Vein endothelial cell (primary cell): ENCODE data around the gene GMCL1. TPM values are rescaled to one million over a fixed set of nuclear protein-coding genes. Genes with fewer than 3 reads are reported as not detected.

Experiments
- small RNA-seq: library from RNA; depleted of rRNA; stranded (forward); fragments of <200 nt; gene quantifications from one replicate; pipeline ENCODE3, GENCODE V24; 2012
- total RNA-seq: library from RNA; depleted of rRNA; stranded (reverse); fragments of >200 nt; gene quantifications from 2 replicates; pipeline ENCODE4 v1.2.3, GENCODE V29; 2012

Gene GMCL1
- 4.9 and 5.4 TPM in 2 replicates for total RNA-seq

GRCh38 chr2:69829256-69830044 is at the start of gene GMCL1:
Gene GMCL1, plus strand, starts transcription at chr2:69829660. Its CDS starts 233 bp downstream, at chr2:69829893.

GRCh38 chr2:69893684-69894551 is 64.5 kb downstream of the GMCL1 start, which contains the start of gene SNRNP27:
Gene SNRNP27, plus strand, starts transcription at chr2:69893956. Its CDS starts 29 bp downstream, at chr2:69893985.

GRCh38 chr2:69914950-69915945 is 85.8 kb downstream of the GMCL1 start, which contains the start of gene MXD1:
Gene MXD1, plus strand, starts transcription at chr2:69915109. Its CDS starts 222 bp downstream, at chr2:69915331.

Small RNA genes within 50 kb of the gene (small RNA-seq; reads per million reads assigned to genes)
- gene RPL23AP92: not detected

Other genes with a start within 250 kb of the GMCL1 start
- 72.2 and 77.5 TPM in 2 replicates for gene AAK1, start 185.9 kb upstream of the GMCL1 start, total RNA-seq
- gene ANXA4, start 87.5 kb upstream of the GMCL1 start, total RNA-seq: 24.5 and 27.1 TPM in 2 replicates
- 44.7 and 50.4 TPM in 2 replicates for gene SNRNP27, start 64.3 kb downstream of the GMCL1 start, total RNA-seq
- 5.7 and 6.2 TPM in 2 replicates for gene MXD1, start 85.4 kb downstream of the GMCL1 start, total RNA-seq
- 0.33 and 0.38 TPM in 2 replicates for gene ASPRV1, start 132.0 kb downstream of the GMCL1 start, total RNA-seq